Erythroblast (primary cell): ENCODE measurements around the gene VAC14.

Source experiments
- GATA1 ChIP-seq: IDR thresholded peaks from 2 replicates; pipeline ENCODE4 v1.6.1; 2011; ENCODE audit warnings: low read depth, mild to moderate bottlenecking, control low read depth, low read length, moderate library complexity
- POLR2A ChIP-seq: IDR thresholded peaks from 2 replicates; pipeline ENCODE4 v1.6.1; 2011; ENCODE audit warnings: mild to moderate bottlenecking, low read length

DNA sequence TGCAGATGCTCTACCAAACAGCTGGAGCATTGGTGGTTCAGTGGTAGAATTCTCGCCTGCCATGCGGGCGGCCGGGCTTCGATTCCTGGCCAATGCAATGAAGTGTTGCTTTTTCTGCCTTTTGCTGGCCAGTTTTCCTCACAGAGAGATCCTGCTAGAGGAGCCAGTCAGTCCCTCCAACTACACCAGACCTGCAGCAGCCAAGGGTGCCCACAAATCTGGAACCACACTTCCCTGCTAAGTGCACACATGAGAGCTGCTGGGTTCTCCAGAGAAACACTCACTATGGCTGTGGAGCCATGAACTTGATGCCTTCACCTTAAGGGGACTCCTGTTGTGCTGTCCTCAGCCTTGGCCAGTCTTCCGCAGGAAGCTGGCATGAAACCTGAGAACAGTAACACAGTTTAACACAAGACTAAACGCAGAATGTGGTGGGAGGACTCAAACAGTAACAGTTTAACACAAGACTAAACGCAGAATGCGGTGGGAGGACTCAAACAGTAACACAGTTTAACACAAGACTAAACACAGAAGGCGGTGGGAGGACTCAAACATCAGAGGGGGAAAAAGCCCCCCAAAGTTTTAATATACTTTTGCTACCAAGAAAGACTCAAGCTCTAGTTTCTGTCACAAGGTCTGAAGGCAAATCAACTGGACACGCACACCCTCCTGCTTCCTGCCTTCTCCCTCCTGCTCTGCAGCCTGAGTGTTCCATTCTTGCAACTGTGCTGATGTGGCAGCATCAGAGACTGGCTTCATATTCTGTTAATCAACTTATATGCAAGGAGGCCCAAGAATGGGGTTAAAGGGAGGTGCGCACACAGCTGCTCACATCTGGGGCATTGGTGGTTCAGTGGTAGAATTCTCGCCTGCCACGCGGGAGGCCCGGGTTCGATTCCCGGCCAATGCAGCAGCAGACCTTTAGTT is 12.0 kb downstream of the VAC14 start:
- TF ChIP-seq POLR2A: no peak
- no peak for TF ChIP-seq GATA1
